ENCODE data around the gene BRSK1.
"Not testable (repeated sequence)": the region's sequence is repeated elsewhere in the genome, so short reads cannot be mapped to it uniquely, and the experiment has no call there.

Gene BRSK1

GRCh38 chr19:55314396-55314795, 30.6 kb downstream of the BRSK1 start:
- Histone ChIP-seq H3K4me3 (ENCODE audit: low read length) (no peak overlapping the region), H3K9ac (ENCODE audit: low read length) (no peak overlapping the region), H3K27me3 (ENCODE audit: control insufficient read depth, insufficient read depth, low read length) (no peaks in the 10 kb centered on the region), H3K36me3 (ENCODE audit: control insufficient read depth, insufficient read depth, low read length) (no peaks in the 10 kb centered on the region), H3K4me1 (ENCODE audit: control insufficient read depth, insufficient read depth, low read length) (no peaks in the 10 kb centered on the region), H3K9me3 (ENCODE audit: control insufficient read depth, low read length) (no peaks in the 10 kb centered on the region)

- no peaks in the 10 kb centered on the region for H3K36me3 ChIP-seq (ENCODE audit: control insufficient read depth, insufficient read depth, low read length)
- H3K27me3 ChIP-seq (ENCODE audit: control insufficient read depth, insufficient read depth, low read length) = peaks cover 6% of the 10 kb centered on the region
- no peaks in the 10 kb centered on the region for H3K9me3 ChIP-seq (ENCODE audit: control insufficient read depth, low read length)
- no peak overlapping the region for H3K9ac ChIP-seq (ENCODE audit: low read length)
- H3K4me3 ChIP-seq (ENCODE audit: low read length) = no peak overlapping the region
- peaks cover 2% of the 10 kb centered on the region for H3K4me1 ChIP-seq (ENCODE audit: control insufficient read depth, insufficient read depth, low read length)
These were observed 32.2 kb downstream of the BRSK1 start for GRCh38 chr19:55315956-55316525.

GRCh38 chr19:55316646-55317045, 32.8 kb downstream of the BRSK1 start:
- H3K36me3 ChIP-seq (ENCODE audit: control insufficient read depth, insufficient read depth, low read length) = no peaks in the 10 kb centered on the region
- no peaks in the 10 kb centered on the region for H3K9me3 ChIP-seq (ENCODE audit: control insufficient read depth, low read length)
- peaks cover 6% of the 10 kb centered on the region for H3K27me3 ChIP-seq (ENCODE audit: control insufficient read depth, insufficient read depth, low read length)
- no peak overlapping the region for H3K9ac ChIP-seq (ENCODE audit: low read length)
- no peak overlapping the region for H3K4me3 ChIP-seq (ENCODE audit: low read length)
- peaks cover 8% of the 10 kb centered on the region for H3K4me1 ChIP-seq (ENCODE audit: control insufficient read depth, insufficient read depth, low read length)

GRCh38 chr19:55319785-55320184, 36.0 kb downstream of the BRSK1 start:
- Histone ChIP-seq H3K9me3 (ENCODE audit: control insufficient read depth, low read length) (no peaks in the 10 kb centered on the region), H3K9ac (ENCODE audit: low read length) (no peak overlapping the region), H3K4me1 (ENCODE audit: control insufficient read depth, insufficient read depth, low read length) (peaks cover 23% of the 10 kb centered on the region), H3K36me3 (ENCODE audit: control insufficient read depth, insufficient read depth, low read length) (no peaks in the 10 kb centered on the region), H3K4me3 (ENCODE audit: low read length) (no peak overlapping the region), H3K27me3 (ENCODE audit: control insufficient read depth, insufficient read depth, low read length) (peaks cover 6% of the 10 kb centered on the region)

GRCh38 chr19:55320844-55321419, 37.1 kb downstream of the BRSK1 start:
- Histone ChIP-seq H3K27me3 (ENCODE audit: control insufficient read depth, insufficient read depth, low read length) (peaks cover 6% of the 10 kb centered on the region), H3K4me1 (ENCODE audit: control insufficient read depth, insufficient read depth, low read length) (peaks cover 23% of the 10 kb centered on the region), H3K9me3 (ENCODE audit: control insufficient read depth, low read length) (no peaks in the 10 kb centered on the region), H3K36me3 (ENCODE audit: control insufficient read depth, insufficient read depth, low read length) (no peaks in the 10 kb centered on the region), H3K4me3 (ENCODE audit: low read length) (no peak overlapping the region), H3K9ac (ENCODE audit: low read length) (no peak overlapping the region)

GRCh38 chr19:55321466-55322137, 37.8 kb downstream of the BRSK1 start:
- peaks cover 23% of the 10 kb centered on the region for H3K4me1 ChIP-seq (ENCODE audit: control insufficient read depth, insufficient read depth, low read length)
- no peaks in the 10 kb centered on the region for H3K9me3 ChIP-seq (ENCODE audit: control insufficient read depth, low read length)
- H3K27me3 ChIP-seq (ENCODE audit: control insufficient read depth, insufficient read depth, low read length) = peaks cover 6% of the 10 kb centered on the region
- H3K4me3 ChIP-seq (ENCODE audit: low read length) = no peak overlapping the region
- peak overlapping the region; percentile 9 for H3K9ac ChIP-seq (ENCODE audit: low read length)
- no peaks in the 10 kb centered on the region for H3K36me3 ChIP-seq (ENCODE audit: control insufficient read depth, insufficient read depth, low read length)

- H3K27me3 ChIP-seq (ENCODE audit: control insufficient read depth, insufficient read depth, low read length) = peaks cover 6% of the 10 kb centered on the region
- H3K9ac ChIP-seq (ENCODE audit: low read length) = peak overlapping the region; percentile 9
- H3K4me1 ChIP-seq (ENCODE audit: control insufficient read depth, insufficient read depth, low read length) = peaks cover 23% of the 10 kb centered on the region
- H3K4me3 ChIP-seq (ENCODE audit: low read length) = no peak overlapping the region
- no peaks in the 10 kb centered on the region for H3K9me3 ChIP-seq (ENCODE audit: control insufficient read depth, low read length)
- no peaks in the 10 kb centered on the region for H3K36me3 ChIP-seq (ENCODE audit: control insufficient read depth, insufficient read depth, low read length)
These were observed 38.5 kb downstream of the BRSK1 start for GRCh38 chr19:55322204-55322885.

GRCh38 chr19:55324662-55325061, 40.9 kb downstream of the BRSK1 start:
- Histone ChIP-seq H3K9ac (ENCODE audit: low read length) (no peak overlapping the region), H3K4me1 (ENCODE audit: control insufficient read depth, insufficient read depth, low read length) (peaks cover 31% of the 10 kb centered on the region), H3K27me3 (ENCODE audit: control insufficient read depth, insufficient read depth, low read length) (peaks cover 4% of the 10 kb centered on the region), H3K9me3 (ENCODE audit: control insufficient read depth, low read length) (no peaks in the 10 kb centered on the region), H3K36me3 (ENCODE audit: control insufficient read depth, insufficient read depth, low read length) (no peaks in the 10 kb centered on the region), H3K4me3 (ENCODE audit: low read length) (no peak overlapping the region)

- Histone ChIP-seq H3K27me3 (ENCODE audit: control insufficient read depth, insufficient read depth, low read length) (no peaks in the 10 kb centered on the region), H3K4me3 (ENCODE audit: low read length) (no peak within 1 kb of the TSS), H3K4me1 (ENCODE audit: control insufficient read depth, insufficient read depth, low read length) (peaks cover 31% of the 10 kb centered on the region), H3K9ac (ENCODE audit: low read length) (no peak within 1 kb of the TSS), H3K9me3 (ENCODE audit: control insufficient read depth, low read length) (no peaks in the 10 kb centered on the region), H3K36me3 (ENCODE audit: control insufficient read depth, insufficient read depth, low read length) (no peaks in the 10 kb centered on the region)
These were observed 41.4 kb downstream of the BRSK1 start, which contains the start of gene TMEM150B for GRCh38 chr19:55325172-55325571. Gene TMEM150B, minus strand, starts transcription at chr19:55325341. Its CDS starts 4,305 bp downstream, at chr19:55321036.

- peaks cover 12% of the 10 kb centered on the region for H3K4me1 ChIP-seq (ENCODE audit: control insufficient read depth, insufficient read depth, low read length)
- not testable (repeated sequence) for H3K36me3 ChIP-seq (ENCODE audit: control insufficient read depth, insufficient read depth, low read length); H3K9me3 ChIP-seq (ENCODE audit: control insufficient read depth, low read length); H3K9ac ChIP-seq (ENCODE audit: low read length); H3K4me3 ChIP-seq (ENCODE audit: low read length); H3K27me3 ChIP-seq (ENCODE audit: control insufficient read depth, insufficient read depth, low read length)
These were observed 45.0 kb downstream of the BRSK1 start for GRCh38 chr19:55328774-55329318.

- H3K27me3 ChIP-seq (ENCODE audit: control insufficient read depth, insufficient read depth, low read length); H3K9me3 ChIP-seq (ENCODE audit: control insufficient read depth, low read length); H3K4me3 ChIP-seq (ENCODE audit: low read length); H3K9ac ChIP-seq (ENCODE audit: low read length); H3K36me3 ChIP-seq (ENCODE audit: control insufficient read depth, insufficient read depth, low read length): not testable (repeated sequence)
- peaks cover 17% of the 10 kb centered on the region for H3K4me1 ChIP-seq (ENCODE audit: control insufficient read depth, insufficient read depth, low read length)
These were observed 46.0 kb downstream of the BRSK1 start for GRCh38 chr19:55329791-55330190.

GRCh38 chr19:55333870-55334269, 50.1 kb downstream of the BRSK1 start:
- Histone ChIP-seq H3K36me3 (ENCODE audit: control insufficient read depth, insufficient read depth, low read length) (no peaks in the 10 kb centered on the region), H3K9me3 (ENCODE audit: control insufficient read depth, low read length) (no peaks in the 10 kb centered on the region), H3K9ac (ENCODE audit: low read length) (no peak overlapping the region), H3K4me1 (ENCODE audit: control insufficient read depth, insufficient read depth, low read length) (peaks cover 16% of the 10 kb centered on the region), H3K27me3 (ENCODE audit: control insufficient read depth, insufficient read depth, low read length) (no peaks in the 10 kb centered on the region), H3K4me3 (ENCODE audit: low read length) (no peak overlapping the region)

Measured in mucosa of stomach (tissue), 1 donor.